ENCODE results near the gene PDCD10. TPM values are rescaled to one million over a fixed set of nuclear protein-coding genes. Genes with fewer than 3 reads are reported as not detected.

Gene PDCD10
- 10 to 100 TPM; 58.2 to 77.6 (median 59.1) TPM for polyA plus RNA-seq (ENCODE audit: insufficient read length in 3 of 3)
- long read RNA-seq, donor 1, transcript PDCD10-218 (8 exons, 1,276 nt): major isoform, 14 of 30 reads
- long read RNA-seq, donor 1, transcript PDCD10-208 (9 exons, 1,360 nt): minor isoform, 6 of 30 reads
- long read RNA-seq, donor 1, partial matches to known transcripts: 8 of 30 reads
- long read RNA-seq, donor 1, other reads (novel, unspliced or antisense): 0 of 30 reads
- long read RNA-seq, donor 2, transcript PDCD10-208 (9 exons, 1,360 nt): minor isoform, 6 of 20 reads
- long read RNA-seq, donor 2, transcript PDCD10-218 (8 exons, 1,276 nt): major isoform, 10 of 20 reads
- long read RNA-seq, donor 2, partial matches to known transcripts: 0 of 20 reads
- long read RNA-seq, donor 2, other reads (novel, unspliced or antisense): 0 of 20 reads
- long read RNA-seq, donor 3, transcript PDCD10-218 (8 exons, 1,276 nt): major isoform, 31 of 41 reads
- long read RNA-seq, donor 3, transcript PDCD10-208 (9 exons, 1,360 nt): minor isoform, 7 of 41 reads
- long read RNA-seq, donor 3, partial matches to known transcripts: 0 of 41 reads
- long read RNA-seq, donor 3, other reads (novel, unspliced or antisense): 0 of 41 reads
- long read RNA-seq, donor 4, transcript PDCD10-218 (8 exons, 1,276 nt): major isoform, 15 of 21 reads
- long read RNA-seq, donor 4, transcript PDCD10-208 (9 exons, 1,360 nt): minor isoform, 5 of 21 reads
- long read RNA-seq, donor 4, partial matches to known transcripts: 0 of 21 reads
- long read RNA-seq, donor 4, other reads (novel, unspliced or antisense): 0 of 21 reads
- long read RNA-seq, donor 5: 0 reads
- long read RNA-seq, donor 6, transcript PDCD10-218 (8 exons, 1,276 nt): major isoform, 14 of 27 reads
- long read RNA-seq, donor 6, transcript PDCD10-208 (9 exons, 1,360 nt): minor isoform, 6 of 27 reads
- long read RNA-seq, donor 6, partial matches to known transcripts: 5 of 27 reads
- long read RNA-seq, donor 6, other reads (novel, unspliced or antisense): 0 of 27 reads
- long read RNA-seq, donor 7, transcript PDCD10-208 (9 exons, 1,360 nt): minor isoform, 6 of 207 reads
- long read RNA-seq, donor 7, transcript PDCD10-218 (8 exons, 1,276 nt): major isoform, 36 of 207 reads
- long read RNA-seq, donor 7, partial matches to known transcripts: 162 of 207 reads
- long read RNA-seq, donor 7, other reads (novel, unspliced or antisense): 0 of 207 reads
- long read RNA-seq, donor 8, transcript PDCD10-218 (8 exons, 1,276 nt): major isoform, 30 of 55 reads
- long read RNA-seq, donor 8, transcript PDCD10-208 (9 exons, 1,360 nt): minor isoform, 14 of 55 reads
- long read RNA-seq, donor 8, partial matches to known transcripts: 6 of 55 reads
- long read RNA-seq, donor 8, other reads (novel, unspliced or antisense): 0 of 55 reads
- long read RNA-seq, donor 9, transcript PDCD10-218 (8 exons, 1,276 nt): major isoform, 20 of 37 reads
- long read RNA-seq, donor 9, transcript PDCD10-208 (9 exons, 1,360 nt): minor isoform, 6 of 37 reads
- long read RNA-seq, donor 9, partial matches to known transcripts: 8 of 37 reads
- long read RNA-seq, donor 9, other reads (novel, unspliced or antisense): 0 of 37 reads
- long read RNA-seq, donor 10, transcript PDCD10-218 (8 exons, 1,276 nt): major isoform, 26 of 32 reads
- long read RNA-seq, donor 10, transcript PDCD10-208 (9 exons, 1,360 nt): minor isoform, 5 of 32 reads
- long read RNA-seq, donor 10, partial matches to known transcripts: 0 of 32 reads
- long read RNA-seq, donor 10, other reads (novel, unspliced or antisense): 0 of 32 reads
- long read RNA-seq, donor 11, transcript PDCD10-208 (9 exons, 1,360 nt): minor isoform, 5 of 17 reads
- long read RNA-seq, donor 11, transcript PDCD10-218 (8 exons, 1,276 nt): major isoform, 11 of 17 reads
- long read RNA-seq, donor 11, partial matches to known transcripts: 0 of 17 reads
- long read RNA-seq, donor 11, other reads (novel, unspliced or antisense): 0 of 17 reads
- long read RNA-seq, donor 12, partial matches to known transcripts: 0 of 6 reads
- long read RNA-seq, donor 12, other reads (novel, unspliced or antisense): 0 of 6 reads
- long read RNA-seq, donor 13, transcript PDCD10-208 (9 exons, 1,360 nt): minor isoform, 18 of 63 reads
- long read RNA-seq, donor 13, transcript PDCD10-218 (8 exons, 1,276 nt): major isoform, 27 of 63 reads
- long read RNA-seq, donor 13, partial matches to known transcripts: 15 of 63 reads
- long read RNA-seq, donor 13, other reads (novel, unspliced or antisense): 0 of 63 reads
- long read RNA-seq, donor 14, transcript PDCD10-218 (8 exons, 1,276 nt): major isoform, 26 of 41 reads
- long read RNA-seq, donor 14, transcript PDCD10-208 (9 exons, 1,360 nt): minor isoform, 12 of 41 reads
- long read RNA-seq, donor 14, partial matches to known transcripts: 0 of 41 reads
- long read RNA-seq, donor 14, other reads (novel, unspliced or antisense): 0 of 41 reads
- long read RNA-seq, donor 15, transcript PDCD10-218 (8 exons, 1,276 nt): major isoform, 8 of 10 reads
- long read RNA-seq, donor 15, partial matches to known transcripts: 0 of 10 reads
- long read RNA-seq, donor 15, other reads (novel, unspliced or antisense): 0 of 10 reads
- long read RNA-seq, donor 16, transcript PDCD10-218 (8 exons, 1,276 nt): major isoform, 64 of 85 reads
- long read RNA-seq, donor 16, transcript PDCD10-208 (9 exons, 1,360 nt): minor isoform, 12 of 85 reads
- long read RNA-seq, donor 16, partial matches to known transcripts: 6 of 85 reads
- long read RNA-seq, donor 16, other reads (novel, unspliced or antisense): 0 of 85 reads

DNA sequence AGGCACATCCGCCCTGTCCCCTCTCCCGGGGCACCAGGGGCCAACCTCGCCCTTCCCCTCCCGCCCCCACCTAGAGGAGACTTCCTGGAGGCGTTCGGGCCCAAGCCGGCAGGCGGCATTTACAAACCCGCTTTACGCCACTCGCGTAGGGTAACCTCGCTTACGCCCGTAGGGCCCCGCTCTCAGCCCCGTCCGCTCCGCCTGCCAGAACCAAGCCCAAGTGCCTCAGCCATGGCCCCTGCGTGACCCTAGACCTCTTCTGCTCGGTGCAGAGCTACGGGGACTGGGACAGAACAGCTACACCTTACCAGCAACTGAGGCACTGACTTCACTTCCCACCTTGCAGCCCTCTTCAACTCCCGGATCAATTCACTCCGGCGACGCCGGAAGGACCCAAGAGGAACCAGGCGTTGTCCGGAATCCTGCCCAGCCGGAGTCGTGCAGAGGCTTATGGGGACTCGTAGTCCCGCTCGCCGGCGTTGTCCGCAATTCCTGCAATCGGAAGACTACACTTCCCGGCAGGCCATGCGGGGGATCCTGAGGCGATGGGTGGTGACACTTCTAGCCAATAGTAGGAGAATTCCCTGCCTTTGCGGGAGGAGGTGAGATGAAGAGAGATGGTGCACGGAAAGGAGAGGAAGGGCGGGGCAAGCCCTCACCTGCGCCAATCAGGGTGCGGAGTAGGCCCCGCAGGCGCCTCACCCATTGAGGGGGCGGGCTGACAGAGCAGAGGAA is at the start of gene PDCD10:
Gene PDCD10 (minus strand): TSS at position 395 of the 735 bp plus-strand sequence. CDS start 14,735 bp downstream, outside the sequence.
- DNase-seq (ENCODE audit: extremely low read depth in 1 of 11, low read depth in 9 of 11, low spot score in 4 of 11): peak; percentile 91 to 99 (median 96)

DNA sequence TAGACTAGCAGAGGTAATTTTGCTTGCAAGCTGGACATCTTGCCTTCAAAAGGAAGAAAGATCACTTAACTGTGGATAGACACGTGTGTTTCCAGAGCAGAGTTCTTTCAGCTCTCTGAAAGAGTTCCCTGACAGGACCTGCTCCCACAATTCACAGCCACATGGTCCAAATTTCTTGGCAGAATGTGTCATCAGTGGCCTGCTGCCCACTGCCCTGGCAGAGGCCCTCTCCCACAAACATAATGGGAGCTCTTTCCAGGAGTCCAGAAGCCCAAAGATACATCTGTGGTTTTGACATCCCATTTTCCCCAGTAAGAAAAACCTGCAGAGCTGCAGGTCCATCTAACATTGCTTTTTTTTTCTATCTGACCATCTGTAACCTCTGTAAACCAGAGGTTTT is 49.1 kb upstream of the PDCD10 start:
- DNase-seq (ENCODE audit: extremely low read depth in 1 of 11, low read depth in 9 of 11, low spot score in 4 of 11): no peak

DNA sequence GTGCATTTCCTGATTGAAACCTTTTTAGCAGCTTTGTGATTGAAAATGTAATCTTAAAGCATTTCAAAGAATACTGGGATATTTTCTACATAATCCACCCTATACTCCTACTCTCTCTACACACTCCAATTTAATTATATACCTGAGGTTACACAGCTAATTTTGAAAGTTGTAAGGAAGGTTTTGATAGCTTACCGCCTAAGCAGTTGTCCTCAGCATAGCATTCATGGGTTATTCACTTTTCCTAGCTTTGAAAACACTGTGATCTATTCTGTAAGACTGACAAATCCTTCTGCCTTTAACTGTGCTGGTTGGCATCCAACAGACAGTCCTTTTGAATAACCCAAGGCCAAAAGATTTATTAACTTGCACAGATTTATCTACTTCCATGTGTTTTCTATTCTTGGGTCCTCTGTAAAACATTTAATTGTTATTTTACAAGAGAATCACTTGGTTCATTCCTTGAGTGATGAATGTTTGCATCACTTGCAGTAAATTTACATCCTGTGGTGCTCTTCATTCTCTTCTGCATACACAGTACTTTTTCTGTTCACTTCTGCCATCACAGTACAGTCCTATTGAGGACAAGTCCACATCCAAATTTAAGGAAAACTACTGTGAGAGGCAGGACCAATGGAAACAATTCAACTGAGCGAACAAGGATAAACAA is 45.7 kb upstream of the PDCD10 start:
- DNase-seq (ENCODE audit: extremely low read depth in 1 of 11, low read depth in 9 of 11, low spot score in 4 of 11): no peak

DNA sequence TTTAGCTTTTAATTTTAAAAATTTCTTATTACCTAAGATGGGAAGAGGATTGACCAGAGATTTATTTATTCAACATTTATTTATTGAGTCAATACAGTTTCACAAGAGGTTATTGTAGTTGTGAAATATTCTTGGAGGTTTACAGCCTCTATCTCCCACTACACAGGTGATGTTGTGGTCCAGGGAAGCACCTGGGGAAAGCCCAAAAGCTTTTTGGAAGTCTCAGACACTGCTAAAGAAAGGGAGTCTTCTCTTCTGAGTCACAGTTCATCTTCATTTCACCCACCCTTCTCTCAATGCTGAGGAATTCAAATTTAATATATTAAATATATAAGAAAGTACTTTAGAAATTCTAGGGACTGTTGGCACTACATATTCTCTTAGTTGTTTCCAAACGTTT is 42.7 kb upstream of the PDCD10 start:
- DNase-seq (ENCODE audit: extremely low read depth in 1 of 11, low read depth in 9 of 11, low spot score in 4 of 11): no peak

DNA sequence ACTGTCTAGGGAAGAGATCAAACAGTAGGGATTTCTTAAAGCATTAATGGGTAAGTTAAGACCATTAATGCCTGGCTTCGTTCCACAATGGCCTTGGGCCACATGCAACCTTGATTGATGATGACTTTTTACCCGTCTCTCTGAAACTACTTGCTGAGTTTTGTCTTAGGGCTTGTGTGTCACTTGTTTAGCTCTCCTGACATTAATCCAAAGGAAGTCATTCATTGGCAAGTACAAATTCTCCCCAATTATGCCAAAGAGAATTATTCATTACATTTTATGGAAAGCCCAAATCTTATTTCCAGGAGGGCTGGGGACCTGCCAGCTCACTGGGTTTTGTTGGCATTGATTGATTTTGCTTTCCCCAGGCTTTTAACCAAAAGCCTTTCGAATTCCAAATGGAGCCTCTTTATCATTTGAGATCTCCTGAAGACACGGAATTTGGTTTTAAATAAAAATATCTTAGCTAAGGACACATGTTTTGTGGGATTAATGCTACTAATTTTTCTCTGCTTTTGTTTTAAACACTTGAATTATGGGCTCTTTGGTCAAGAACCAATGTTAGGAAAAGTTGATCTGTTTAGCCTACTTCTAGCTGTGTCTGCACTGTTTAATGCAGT is 41.5 kb upstream of the PDCD10 start:
- no peak for DNase-seq (ENCODE audit: extremely low read depth in 1 of 11, low read depth in 9 of 11, low spot score in 4 of 11)

DNA sequence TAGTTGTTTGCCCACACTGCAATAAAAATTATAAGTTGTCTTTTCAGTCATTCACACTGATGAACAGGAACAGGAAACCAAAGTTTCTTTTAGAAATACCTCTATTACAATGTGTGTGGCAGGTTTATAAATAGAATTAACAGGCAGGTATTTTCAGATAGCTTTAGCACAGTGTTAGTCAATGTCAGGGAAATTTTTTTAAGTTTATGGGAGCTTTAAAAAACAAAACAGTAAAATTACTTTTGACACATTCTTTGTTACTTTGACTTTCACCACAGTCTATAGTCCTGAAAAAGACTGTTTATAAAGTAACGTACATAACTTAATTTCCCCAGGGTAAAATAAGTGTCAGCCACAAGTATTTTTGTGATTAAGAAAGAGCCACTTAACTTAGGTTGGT is 38.9 kb upstream of the PDCD10 start:
- DNase-seq (ENCODE audit: extremely low read depth in 1 of 11, low read depth in 9 of 11, low spot score in 4 of 11): no peak

DNA sequence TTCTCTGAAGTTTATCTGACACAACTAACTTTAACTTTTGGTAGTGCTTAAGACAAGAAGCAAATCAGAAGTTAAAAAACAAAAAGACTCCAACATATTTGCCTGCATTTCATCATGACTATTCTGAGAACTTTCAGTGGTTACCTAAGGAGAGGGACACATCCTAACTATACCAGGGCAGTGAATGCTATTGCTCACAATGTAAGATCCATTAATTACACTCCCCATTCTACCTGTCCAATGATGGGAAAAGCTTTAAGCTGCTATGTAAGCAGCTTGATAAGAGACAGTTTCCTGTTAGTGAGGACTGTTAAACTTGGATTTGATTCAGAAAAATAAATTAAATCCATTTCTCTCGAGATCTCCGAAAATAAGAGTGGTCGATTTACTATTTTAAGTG is 38.3 kb upstream of the PDCD10 start:
- DNase-seq (ENCODE audit: extremely low read depth in 1 of 11, low read depth in 9 of 11, low spot score in 4 of 11): no peak

DNA sequence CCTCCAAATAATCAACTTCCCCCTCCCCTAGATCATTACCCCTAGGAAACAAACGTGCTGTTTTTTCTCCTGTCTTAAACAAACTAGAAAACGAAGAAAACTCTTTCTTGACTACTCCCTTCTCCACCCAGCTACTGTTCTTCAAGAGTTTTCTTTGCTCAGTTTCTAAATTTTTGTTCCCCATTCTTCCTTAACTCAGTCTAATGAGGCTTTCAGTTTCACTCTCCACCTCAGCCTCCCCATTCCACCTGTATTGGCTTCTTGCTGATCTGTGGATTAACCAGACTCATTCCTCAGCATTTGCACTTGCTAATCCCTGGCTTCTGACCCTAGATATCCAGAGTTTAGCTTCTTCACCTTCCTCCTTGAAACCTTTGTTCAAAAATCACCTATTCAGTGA is 27.6 kb upstream of the PDCD10 start:
- DNase-seq (ENCODE audit: extremely low read depth in 1 of 11, low read depth in 9 of 11, low spot score in 4 of 11): no peak

DNA sequence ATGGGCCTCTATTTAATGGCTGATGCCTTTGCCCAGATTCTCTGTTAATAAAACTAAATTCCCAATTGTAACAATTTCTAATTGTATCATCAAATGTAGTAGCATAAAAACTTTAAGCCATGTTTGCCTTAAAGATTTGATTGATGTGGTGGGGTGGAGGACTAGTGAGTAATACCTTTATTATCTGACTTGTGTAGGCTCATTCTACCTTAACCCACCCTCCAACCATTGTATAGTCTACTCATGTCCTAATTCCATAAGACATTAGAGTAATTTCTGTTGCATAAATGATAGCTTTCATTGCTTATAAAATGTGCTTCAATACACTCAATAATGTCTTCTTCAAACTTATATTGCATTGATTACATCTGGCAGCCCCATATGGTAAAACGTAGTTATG is 26.6 kb upstream of the PDCD10 start:
- no peak for DNase-seq (ENCODE audit: extremely low read depth in 1 of 11, low read depth in 9 of 11, low spot score in 4 of 11)

DNA sequence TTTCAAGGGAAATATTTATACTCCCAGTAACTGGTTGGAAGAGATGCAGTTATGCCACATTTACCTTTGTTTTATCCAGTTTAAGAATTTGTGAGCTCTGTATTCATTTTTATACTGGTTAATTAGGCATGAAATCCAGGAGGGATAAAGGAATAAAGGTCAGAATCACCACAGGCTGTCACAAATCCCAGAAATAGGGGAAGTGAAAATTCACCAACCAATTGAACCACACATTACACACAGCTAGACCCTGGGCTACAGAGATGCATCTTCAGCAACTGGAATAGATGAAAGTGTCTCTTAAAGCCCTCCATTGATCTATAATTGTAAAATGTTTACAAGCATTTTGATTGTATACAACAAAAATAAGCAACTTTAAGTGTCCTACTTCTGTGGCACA is 19.4 kb upstream of the PDCD10 start:
- no peak for DNase-seq (ENCODE audit: extremely low read depth in 1 of 11, low read depth in 9 of 11, low spot score in 4 of 11)

DNA sequence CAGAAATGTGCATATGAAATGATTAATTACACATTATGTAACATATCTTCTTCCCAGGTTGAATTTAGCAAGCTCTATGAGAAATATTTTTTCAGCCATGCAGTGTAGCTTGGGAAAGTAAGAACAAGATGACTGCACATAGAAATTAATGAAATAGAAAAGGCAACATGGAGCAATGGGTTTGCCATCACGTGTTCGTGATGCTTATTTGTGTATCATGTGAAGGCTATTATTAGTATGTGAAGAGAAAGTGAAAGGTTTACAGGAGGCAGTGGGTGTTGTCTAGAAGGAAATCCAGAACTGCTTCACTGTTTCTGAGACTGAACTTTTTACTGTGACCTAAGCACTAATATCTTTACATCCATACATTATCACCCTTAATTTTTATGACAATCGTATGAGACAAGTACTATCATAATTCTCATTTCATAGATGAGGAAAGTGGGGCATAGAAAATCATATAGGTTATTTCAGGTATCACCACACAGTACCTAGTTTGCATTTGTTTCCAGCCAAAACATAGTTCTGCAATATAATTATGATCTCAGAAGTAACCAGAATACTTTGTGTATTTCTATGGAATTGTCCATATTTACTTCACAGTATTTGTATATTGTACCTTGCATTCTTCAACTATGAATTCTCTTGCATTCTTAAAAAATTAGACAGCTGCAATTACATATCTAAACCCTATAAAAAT is 15.7 kb upstream of the PDCD10 start:
- no peak for DNase-seq (ENCODE audit: extremely low read depth in 1 of 11, low read depth in 9 of 11, low spot score in 4 of 11)

DNA sequence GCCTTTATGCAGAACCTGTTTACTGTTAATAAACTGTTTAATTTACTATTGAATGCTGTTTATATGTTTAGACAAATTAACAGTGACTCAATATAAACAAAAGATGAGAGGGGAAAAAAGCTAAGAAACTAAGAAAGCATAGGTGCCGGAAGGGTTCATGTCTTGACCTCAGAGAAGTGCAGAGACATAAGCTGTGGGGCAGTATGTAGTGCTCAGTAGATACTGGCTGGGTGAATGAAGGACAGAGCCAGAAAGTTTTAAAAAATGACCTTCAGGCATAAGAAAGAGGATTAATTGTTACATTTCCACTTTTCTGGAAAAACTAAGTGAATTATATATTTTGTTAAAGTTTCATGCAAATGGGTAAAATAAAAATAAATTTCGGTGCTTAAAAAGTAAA is 15.0 kb upstream of the PDCD10 start:
- DNase-seq (ENCODE audit: extremely low read depth in 1 of 11, low read depth in 9 of 11, low spot score in 4 of 11): no peak

DNA sequence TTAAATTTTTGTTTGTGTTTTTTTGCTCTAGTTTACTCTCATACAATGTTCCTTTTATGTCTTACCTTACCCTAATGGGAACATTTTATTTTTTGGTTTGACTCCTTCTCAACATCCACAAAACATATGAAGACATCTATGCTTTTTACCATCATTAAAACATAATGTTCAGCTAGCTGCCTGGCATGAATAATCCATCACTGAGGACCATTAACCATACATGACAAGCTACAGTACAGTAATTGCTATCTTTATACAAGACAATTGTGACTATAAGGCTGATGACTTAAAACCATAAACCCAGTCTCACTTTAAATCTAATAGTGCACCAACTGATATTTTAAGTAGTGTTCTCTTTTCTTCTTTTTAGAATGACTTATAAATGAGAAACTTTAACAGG is 14.5 kb upstream of the PDCD10 start:
- no peak for DNase-seq (ENCODE audit: extremely low read depth in 1 of 11, low read depth in 9 of 11, low spot score in 4 of 11)

DNA sequence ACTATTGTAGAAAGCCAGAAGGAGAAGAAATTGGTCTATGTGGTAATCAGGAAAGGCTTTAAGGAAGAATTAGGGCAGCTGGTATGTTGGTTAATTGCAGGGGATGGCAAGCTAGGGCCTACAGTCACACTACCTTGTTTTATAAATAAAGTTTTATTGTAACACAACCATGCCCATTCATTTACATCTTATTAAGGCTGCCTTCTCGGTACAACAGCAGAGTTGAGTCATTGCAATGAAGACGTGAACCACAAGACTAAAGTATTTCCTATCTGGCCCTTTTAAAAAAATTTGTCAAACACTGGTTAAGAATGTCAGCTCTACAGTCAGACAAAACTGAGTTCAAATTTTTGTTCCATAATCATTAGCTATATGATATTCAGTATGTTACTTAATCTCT is 9.1 kb upstream of the PDCD10 start:
- no peak for DNase-seq (ENCODE audit: extremely low read depth in 1 of 11, low read depth in 9 of 11, low spot score in 4 of 11)
